Measurements from ENCODE around the gene HSPBP1. TPM values are rescaled to one million over a fixed set of nuclear protein-coding genes. Genes with fewer than 3 reads are reported as not detected.

HSPBP1 gene
- total and polyA plus RNA-seq, 2 of the 4 experiments (the other 2 are of a cell fraction): 21.0 to 43.2 TPM

DNA sequence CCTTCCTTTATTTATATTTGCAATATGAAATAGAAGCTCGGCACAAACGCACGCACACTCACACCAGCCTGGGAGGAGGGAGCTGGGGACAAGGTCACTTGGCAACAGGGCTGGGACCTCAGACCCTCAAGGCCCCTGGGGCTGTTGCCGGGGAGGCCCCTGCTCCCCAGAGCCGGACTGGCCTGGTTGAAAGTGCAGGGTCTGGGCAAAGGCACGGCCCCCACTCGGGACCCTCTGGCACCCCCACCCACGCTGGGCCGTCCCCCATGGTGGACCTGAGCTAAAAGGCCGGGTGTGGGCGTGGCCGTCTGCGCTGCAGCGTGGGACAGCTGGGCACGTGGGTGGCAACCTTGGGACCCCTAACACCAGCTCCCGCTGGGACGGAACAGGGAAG lies 50.1 kb downstream of the HSPBP1 start:
- Histone ChIP-seq H4K8ac (ENCODE audit: low read depth in 2 of 2, low read length in 2 of 2) (no peak overlapping the region), H3K14ac (replicated peaks; ENCODE audit: low read depth, low read length) (no peak overlapping the region), H3K9ac (ENCODE audit: low read depth, low read length) (no peak overlapping the region), H3K27me3 (ENCODE audit: control insufficient read depth, insufficient read depth, low read length) (no peaks in the 10 kb centered on the region), H4K91ac (ENCODE audit: insufficient read depth, low read depth, low read length) (no peak overlapping the region), H3K36me3 (ENCODE audit: control insufficient read depth, insufficient read depth, low read length) (peaks cover 50% of the 10 kb centered on the region), H3K4ac (ENCODE audit: low read depth, low read length) (no peak overlapping the region), H3K9me3 (ENCODE audit: control insufficient read depth, insufficient read depth, low read length) (no peaks in the 10 kb centered on the region), H3K18ac (ENCODE audit: low read depth, low read length) (no peak overlapping the region), H2AK9ac (replicated peaks; ENCODE audit: low read depth, low read length, poor library complexity) (no peak overlapping the region), H2AK5ac (ENCODE audit: low read depth, low read length) (no peak overlapping the region), H3K23ac (ENCODE audit: low read depth, low read length) (no peak overlapping the region), H2BK15ac (ENCODE audit: low read depth, low read length) (no peak overlapping the region), H4K20me1 (ENCODE audit: insufficient read depth, low read length) (peaks cover 20% of the 10 kb centered on the region), H3K27ac (ENCODE audit: insufficient read depth, low read length) (no peak overlapping the region), H3K4me1 (ENCODE audit: control insufficient read depth, insufficient read depth, low read length) (no peaks in the 10 kb centered on the region), H3K79me1 (ENCODE audit: low read depth in 1 of 2, low read length in 2 of 2) (peaks cover 6 to 11% of the 10 kb centered on the region in 2 experiments; a peak in 3 of 4 replicates), H3K4me2 (ENCODE audit: low read depth, low read length) (no peak overlapping the region), H3K56ac (ENCODE audit: extremely low read depth, insufficient read depth, low read length) (no peak overlapping the region), H4K5ac (ENCODE audit: low read depth, low read length) (no peak overlapping the region), H3K4me3 (ENCODE audit: insufficient read depth, low read depth, low read length) (no peak overlapping the region), H2AFZ (replicated peaks; ENCODE audit: low read length, poor library complexity) (no peak overlapping the region), H2BK20ac (ENCODE audit: low read depth, low read length) (no peak overlapping the region), H2BK5ac (ENCODE audit: low read depth, low read length, poor library complexity, severe bottlenecking) (no peak overlapping the region), H2BK120ac (ENCODE audit: low read depth, low read length) (no peak overlapping the region), H3K9me1 (ENCODE audit: insufficient read depth, low read length) (0 out of 2 replicates have a peak, but pooled peaks cover 6% of the 10 kb centered on the region)
- DNase-seq (no peak), ATAC-seq (ENCODE audit: low read depth) (no peak)
- POLR2A ChIA-PET (ENCODE audit: unreplicated experiment): no interaction called here
- WGBS, 2 experiments (ENCODE audit: extremely low coverage in 2 of 2, insufficient read length in 1 of 2): 85% methylated on average over 6 of the region's 17 CpGs; no CpG with 5 or more reads in 1 of the 2 experiments
- intact Hi-C loops (cut with micrococcal nuclease) (no loop called here), dilution Hi-C loops (cut with HindIII; ENCODE audit: low sequenced_read_pairs, unreplicated experiment) (no loop called here), in situ Hi-C loops (cut with MboI; ENCODE audit: low sequenced_read_pairs) (no loop called here)
- no peak for TF ChIP-seq CHD1 (IDR thresholded peaks at IDR 0.05; ENCODE audit: low read depth, low read length)
- TF ChIP-seq RCOR1 (IDR thresholded peaks at IDR 0.05; ENCODE audit: insufficient replicate concordance, low read length): no peak
- TF ChIP-seq, protein P1, sequence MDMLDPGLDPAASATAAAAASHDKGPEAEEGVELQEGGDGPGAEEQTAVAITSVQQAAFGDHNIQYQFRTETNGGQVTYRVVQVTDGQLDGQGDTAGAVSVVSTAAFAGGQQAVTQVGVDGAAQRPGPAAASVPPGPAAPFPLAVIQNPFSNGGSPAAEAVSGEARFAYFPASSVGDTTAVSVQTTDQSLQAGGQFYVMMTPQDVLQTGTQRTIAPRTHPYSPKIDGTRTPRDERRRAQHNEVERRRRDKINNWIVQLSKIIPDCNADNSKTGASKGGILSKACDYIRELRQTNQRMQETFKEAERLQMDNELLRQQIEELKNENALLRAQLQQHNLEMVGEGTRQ (IDR thresholded peaks at IDR 0.05; ENCODE audit: low read depth, low read length): no peak
- no peak for TF ChIP-seq RAD21 (IDR thresholded peaks at IDR 0.05; ENCODE audit: low read length)
- TF ChIP-seq NFE2L2 (IDR thresholded peaks at IDR 0.05; ENCODE audit: low read depth, low read length): no peak
- TF ChIP-seq BHLHE40 (IDR thresholded peaks at IDR 0.05; ENCODE audit: low read depth, low read length): no peak
- TF ChIP-seq, protein P2, sequence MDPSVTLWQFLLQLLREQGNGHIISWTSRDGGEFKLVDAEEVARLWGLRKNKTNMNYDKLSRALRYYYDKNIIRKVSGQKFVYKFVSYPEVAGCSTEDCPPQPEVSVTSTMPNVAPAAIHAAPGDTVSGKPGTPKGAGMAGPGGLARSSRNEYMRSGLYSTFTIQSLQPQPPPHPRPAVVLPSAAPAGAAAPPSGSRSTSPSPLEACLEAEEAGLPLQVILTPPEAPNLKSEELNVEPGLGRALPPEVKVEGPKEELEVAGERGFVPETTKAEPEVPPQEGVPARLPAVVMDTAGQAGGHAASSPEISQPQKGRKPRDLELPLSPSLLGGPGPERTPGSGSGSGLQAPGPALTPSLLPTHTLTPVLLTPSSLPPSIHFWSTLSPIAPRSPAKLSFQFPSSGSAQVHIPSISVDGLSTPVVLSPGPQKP (IDR thresholded peaks at IDR 0.05; ENCODE audit: borderline replicate concordance, low read depth, low read length): no peak
- TF ChIP-seq MAFK (IDR thresholded peaks at IDR 0.05; ENCODE audit: low read depth, low read length): no peak
- BruUV-seq (replicated peaks): TSS peak; percentile 81
- CTCF ChIA-PET: no interaction called here
